IMR-90 (cell line): ENCODE measurements around the gene SLC9C2. TPM values are rescaled to one million over a fixed set of nuclear protein-coding genes. Genes with fewer than 3 reads are reported as not detected.

Experiments used
- ATAC-seq: fragments of 200-7000 bp; cut with Tn5 transposase; 2 replicates; pipeline ENCODE4 v1.9.1; 2020; ENCODE audit warnings: low read depth, mild to moderate bottlenecking, moderate library complexity
- BruUV-seq: library from RNA; stranded (reverse); fragments of 400-500 nt; replicated peaks from 2 replicates; lab custom pipeline; 2021; lab: Mats Ljungman, UMichigan
- CTCF ChIA-PET: fragments of 300-600 bp; formaldehyde crosslinking; extraction: SDS; loops from one replicate; lab custom pipeline; 2021; ENCODE audit warnings: antibody characterized with exemption; lab: Yijun Ruan, JAX
- POLR2A ChIA-PET: fragments of 300-600 bp; sonication (Branson Sonifier 250); formaldehyde crosslinking; loops from one replicate; lab custom pipeline; 2022; ENCODE audit warnings: antibody characterized with exemption; ENCODE audit not compliant: unreplicated experiment; lab: Charles Lee
- DNase-seq: peaks from one replicate; pipeline ENCODE4 v3.0.0; 2013
- H2AFZ ChIP-seq: replicated peaks from 2 replicates; pipeline ENCODE3; 2013; ENCODE audit warnings: low read length, mild to moderate bottlenecking; ENCODE audit not compliant: poor library complexity
- H2AK5ac ChIP-seq: 2 replicates; pipeline ENCODE4 v1.6.1; 2013; ENCODE audit warnings: low read depth, low read length, inconsistent platforms
- H2AK9ac ChIP-seq: replicated peaks from 2 replicates; pipeline ENCODE3; 2013; ENCODE audit warnings: mild to moderate bottlenecking, low read depth, low read length, moderate library complexity; ENCODE audit not compliant: poor library complexity
- H2BK120ac ChIP-seq: 2 replicates; pipeline ENCODE4 v1.6.1; 2013; ENCODE audit warnings: low read depth, low read length, inconsistent platforms
- H2BK15ac ChIP-seq: 3 replicates; pipeline ENCODE4 v1.6.1; 2013; ENCODE audit warnings: low read depth, low read length, inconsistent platforms
- H2BK20ac ChIP-seq: 2 replicates; pipeline ENCODE4 v1.6.1; 2013; ENCODE audit warnings: low read depth, mild to moderate bottlenecking, inconsistent platforms, low read length, moderate library complexity
- H2BK5ac ChIP-seq: 2 replicates; pipeline ENCODE4 v1.6.1; 2013; ENCODE audit warnings: mild to moderate bottlenecking, low read depth, low read length, inconsistent platforms; ENCODE audit not compliant: poor library complexity, severe bottlenecking
- H3K14ac ChIP-seq: replicated peaks from 2 replicates; pipeline ENCODE4 v1.6.1; 2013; ENCODE audit warnings: low read depth, low read length, inconsistent platforms
- H3K18ac ChIP-seq: 2 replicates; pipeline ENCODE4 v1.6.1; 2013; ENCODE audit warnings: low read depth, low read length, control low read depth
- H3K23ac ChIP-seq: 2 replicates; pipeline ENCODE4 v1.6.1; 2013; ENCODE audit warnings: low read depth, low read length, inconsistent platforms
- H3K27ac ChIP-seq: 2 replicates; pipeline ENCODE4 v1.5.1; 2013; ENCODE audit warnings: mild to moderate bottlenecking, control low read depth, low read length; ENCODE audit not compliant: insufficient read depth
- H3K27me3 ChIP-seq: 2 replicates; pipeline ENCODE4 v1.6.1; 2013; ENCODE audit warnings: low read length; ENCODE audit not compliant: control insufficient read depth, insufficient read depth
- H3K36me3 ChIP-seq: 2 replicates; pipeline ENCODE4 v1.6.1; 2013; ENCODE audit warnings: low read length, mixed read lengths; ENCODE audit not compliant: control insufficient read depth, insufficient read depth
- H3K4ac ChIP-seq: 2 replicates; pipeline ENCODE4 v1.6.1; 2013; ENCODE audit warnings: low read depth, low read length, inconsistent platforms
- H3K4me1 ChIP-seq: 2 replicates; pipeline ENCODE4 v1.6.1; 2013; ENCODE audit warnings: low read length, mixed read lengths; ENCODE audit not compliant: control insufficient read depth, insufficient read depth
- H3K4me2 ChIP-seq: 2 replicates; pipeline ENCODE4 v1.6.1; 2013; ENCODE audit warnings: low read depth, mild to moderate bottlenecking, control low read depth, low read length, moderate library complexity
- H3K4me3 ChIP-seq: 2 replicates; pipeline ENCODE4 v1.5.1; 2013; ENCODE audit warnings: low read depth, mild to moderate bottlenecking, control low read depth, low read length, moderate library complexity; ENCODE audit not compliant: insufficient read depth
- H3K56ac ChIP-seq: 2 replicates; pipeline ENCODE4 v1.6.1; 2013; ENCODE audit warnings: low read length, inconsistent platforms; ENCODE audit not compliant: insufficient read depth; ENCODE audit errors: extremely low read depth
- H3K79me1 ChIP-seq, 2 experiments: 2 replicates each; pipeline ENCODE4 v1.6.1; 2013; ENCODE audit warnings: low read length in 2 of 2, inconsistent platforms in 1 of 2, low read depth in 1 of 2
- H3K9ac ChIP-seq: 2 replicates; pipeline ENCODE4 v1.6.1; 2013; ENCODE audit warnings: low read depth, low read length, control low read depth
- H3K9me1 ChIP-seq: 2 replicates; pipeline ENCODE4 v1.6.1; 2013; ENCODE audit warnings: low read length, inconsistent platforms; ENCODE audit not compliant: insufficient read depth
- H3K9me3 ChIP-seq: 2 replicates; pipeline ENCODE4 v1.6.1; 2013; ENCODE audit warnings: low read length; ENCODE audit not compliant: control insufficient read depth, insufficient read depth
- H4K20me1 ChIP-seq: 2 replicates; pipeline ENCODE4 v1.6.1; 2013; ENCODE audit warnings: low read length, inconsistent platforms; ENCODE audit not compliant: insufficient read depth
- H4K5ac ChIP-seq: 2 replicates; pipeline ENCODE4 v1.6.1; 2013; ENCODE audit warnings: mild to moderate bottlenecking, low read depth, low read length, control low read depth
- H4K8ac ChIP-seq, 2 experiments: 2 replicates each; pipeline ENCODE4 v1.6.1; 2013; ENCODE audit warnings: low read depth in 2 of 2, low read length in 2 of 2, control low read depth in 1 of 2, inconsistent platforms in 1 of 2
- H4K91ac ChIP-seq: 2 replicates; pipeline ENCODE4 v1.6.1; 2013; ENCODE audit warnings: low read depth, low read length, inconsistent platforms; ENCODE audit not compliant: insufficient read depth
- BHLHE40 ChIP-seq: fragments of 150-350 bp; IDR thresholded peaks from 2 replicates; pipeline ENCODE4 v1.6.1; 2016; ENCODE audit warnings: mild to moderate bottlenecking, low read depth, low read length
- CEBPB ChIP-seq: IDR thresholded peaks from 2 replicates; pipeline ENCODE4 v1.6.1; 2012; ENCODE audit warnings: low read depth, low read length, improper control_type of control experiment
- CTCF ChIP-seq: conservative IDR thresholded peaks from 2 replicates; pipeline ENCODE4 v1.5.1; 2012; ENCODE audit warnings: mild to moderate bottlenecking, low read depth, low read length, improper control_type of control experiment
- FOS ChIP-seq: fragments of 150-350 bp; IDR thresholded peaks from 2 replicates; pipeline ENCODE4 v1.6.1; 2016; ENCODE audit warnings: low read depth, low read length
- MAFK ChIP-seq: IDR thresholded peaks from 2 replicates; pipeline ENCODE4 v1.6.1; 2012; ENCODE audit warnings: low read depth, low read length, improper control_type of control experiment
- MXI1 ChIP-seq: IDR thresholded peaks from 2 replicates; pipeline ENCODE4 v1.6.1; 2012; ENCODE audit warnings: low read depth, mild to moderate bottlenecking, low read length, moderate library complexity, borderline replicate concordance
- POLR2A ChIP-seq: IDR thresholded peaks from 2 replicates; pipeline ENCODE4 v1.6.1; 2012; ENCODE audit warnings: mild to moderate bottlenecking, low read depth, low read length
- RAD21 ChIP-seq: IDR thresholded peaks from 2 replicates; pipeline ENCODE4 v1.6.1; 2012; ENCODE audit warnings: low read length, improper control_type of control experiment
- RFX5 ChIP-seq: IDR thresholded peaks from 2 replicates; pipeline ENCODE4 v1.8.0; 2012; ENCODE audit warnings: low read depth, mild to moderate bottlenecking, low read length, moderate library complexity
- WGBS, 2 experiments: methylation state at CpG; one replicate each; pipeline versions ENCODE4 v1.1.5 to v1.1.7; 2013; ENCODE audit warnings: missing lambda C conversion rate in 2 of 2; ENCODE audit not compliant: insufficient read length in 1 of 2; ENCODE audit errors: extremely low coverage in 2 of 2; 5-methylcytosine and 5-hydroxymethylcytosine counted together
- dilution Hi-C: fragments of 300-500 bp; cut with HindIII; formaldehyde crosslinking; loops from one replicate; pipeline ENCODE4 v1.14.3; 2018; ENCODE audit warnings: low sequenced_read_pairs; ENCODE audit not compliant: unreplicated experiment
- in situ Hi-C: fragments of 300-500 bp; cut with MboI; formaldehyde crosslinking; loops from 3 replicates; pipeline ENCODE4 v1.14.3; 2019; ENCODE audit warnings: low sequenced_read_pairs, inconsistent platforms, mixed read lengths
- intact Hi-C: fragments of 100-400 bp; cut with micrococcal nuclease; formaldehyde crosslinking; loops from 2 replicates; pipeline ENCODE4 v1.10.0; 2022
- polyA plus RNA-seq, 3 experiments: library from polyadenylated mRNA; depleted of rRNA; stranded (reverse); fragments of >200 nt; gene quantifications; 2 replicates each; pipeline ENCODE4 v1.2.3, GENCODE V29; 2012; ENCODE audit warnings: low replicate concordance in 1 of 3
- total RNA-seq: library from RNA; depleted of rRNA; stranded (reverse); fragments of >200 nt; gene quantifications from 2 replicates; pipeline ENCODE4 v1.2.3, GENCODE V29; 2012
- TF ChIP-seq, protein P1 (sequence below): fragments of 150-350 bp; IDR thresholded peaks from 2 replicates; pipeline ENCODE4 v1.6.1; 2016; ENCODE audit warnings: low read depth, mild to moderate bottlenecking, low read length, moderate library complexity, borderline replicate concordance

The SLC9C2 gene
- total and polyA plus RNA-seq, 2 of the 4 experiments (the other 2 are of a cell fraction): not detected

DNA sequence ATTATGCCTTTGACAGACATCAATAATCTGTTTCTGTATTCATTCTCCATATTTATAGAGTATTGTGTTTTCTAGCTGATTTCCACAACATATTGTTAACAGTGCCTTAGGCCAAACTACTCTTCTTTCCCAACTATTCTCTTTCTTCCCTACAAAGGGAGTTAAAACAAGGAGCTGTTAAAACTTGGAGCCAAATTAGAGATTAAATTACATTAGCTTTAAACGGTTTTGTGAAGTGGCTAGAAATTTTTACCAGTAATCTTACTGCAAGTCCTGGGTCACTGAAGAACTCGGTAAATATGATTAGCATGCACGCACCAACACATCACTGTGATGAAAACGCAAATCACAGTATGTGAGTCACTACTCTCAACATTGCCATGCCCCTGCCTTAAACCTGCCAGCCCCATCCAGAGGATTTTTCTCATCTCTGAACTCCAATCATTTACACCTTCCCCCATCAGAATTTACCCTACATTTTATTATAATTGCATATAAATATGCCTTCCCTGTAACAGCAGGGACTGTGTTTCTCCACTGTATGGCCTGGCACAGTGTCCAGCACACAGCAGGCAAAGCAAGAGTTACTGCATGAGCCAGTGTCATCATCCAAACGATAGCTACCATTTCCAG is 127.2 kb downstream of the SLC9C2 start:
- intact Hi-C loops (loop anchor here (2.0 to 5.0 kb wide), 3 partner anchors 349 to 729 kb away; partner anchors contain the start of genes CENPL and DARS2), in situ Hi-C loops (no loop called here), dilution Hi-C loops (no loop called here)
- Histone ChIP-seq H3K27me3 (no peaks in the 10 kb centered on the region), H4K8ac (peak overlapping the region in 1 of 2 experiments; percentile 70; a peak in 2 of 4 replicates), H3K79me1 (peaks cover 14 to 70% of the 10 kb centered on the region in 2 experiments), H3K4me1 (peaks cover 16% of the 10 kb centered on the region), H3K4me2 (peak overlapping the region; percentile 78), H3K56ac (peak overlapping the region; percentile 54; the same call in 1 of the 2 replicates), H3K36me3 (peaks cover 2% of the 10 kb centered on the region; the same call in 1 of the 2 replicates), H2AK9ac (peak overlapping the region; percentile 59), H3K9me1 (peaks cover 7% of the 10 kb centered on the region; the same call in 1 of the 2 replicates), H2AK5ac (peak overlapping the region; percentile 46; the same call in 1 of the 2 replicates), H3K9me3 (peaks cover 3% of the 10 kb centered on the region; the same call in 1 of the 2 replicates), H3K18ac (peak overlapping the region; percentile 2; the same call in 1 of the 2 replicates), H3K4me3 (peak overlapping the region; percentile 79), H3K14ac (peak overlapping the region; percentile 34; the same call in 1 of the 2 replicates), H3K9ac (peak overlapping the region; percentile 25; the same call in 1 of the 2 replicates), H2BK20ac (peak overlapping the region; percentile 9; the same call in 1 of the 2 replicates), H2BK15ac (peak overlapping the region; percentile 34; the same call in 1 of the 3 replicates), H4K91ac (no peak overlapping the region), H4K5ac (peak overlapping the region; percentile 17; the same call in 1 of the 2 replicates), H3K27ac (peak overlapping the region; percentile 25; the same call in 1 of the 2 replicates), H3K23ac (peak overlapping the region; percentile 93), H3K4ac (peak overlapping the region; percentile 62), H2BK120ac (peak overlapping the region; percentile 26; the same call in 1 of the 2 replicates), H2BK5ac (peak overlapping the region; percentile 82), H2AFZ (peak overlapping the region; percentile 25), H4K20me1 (peaks cover 23% of the 10 kb centered on the region; the same call in 1 of the 2 replicates)
- ATAC-seq: no peak
- ChIA-PET CTCF (interaction anchor here (1.0 kb wide), 1 partner anchor 46 kb away, joined by 4 read pairs; no protein-coding TSS in a partner anchor), POLR2A (interaction anchor here (0.6 kb wide), 1 partner anchor 21 kb away, joined by 3 read pairs; no protein-coding TSS in a partner anchor)
- TF ChIP-seq MXI1: peak; percentile 38; the same call in 1 of the 2 replicates
- peak; percentile 18; the same call in 1 of the 2 replicates for TF ChIP-seq MAFK
- TF ChIP-seq, protein P1, sequence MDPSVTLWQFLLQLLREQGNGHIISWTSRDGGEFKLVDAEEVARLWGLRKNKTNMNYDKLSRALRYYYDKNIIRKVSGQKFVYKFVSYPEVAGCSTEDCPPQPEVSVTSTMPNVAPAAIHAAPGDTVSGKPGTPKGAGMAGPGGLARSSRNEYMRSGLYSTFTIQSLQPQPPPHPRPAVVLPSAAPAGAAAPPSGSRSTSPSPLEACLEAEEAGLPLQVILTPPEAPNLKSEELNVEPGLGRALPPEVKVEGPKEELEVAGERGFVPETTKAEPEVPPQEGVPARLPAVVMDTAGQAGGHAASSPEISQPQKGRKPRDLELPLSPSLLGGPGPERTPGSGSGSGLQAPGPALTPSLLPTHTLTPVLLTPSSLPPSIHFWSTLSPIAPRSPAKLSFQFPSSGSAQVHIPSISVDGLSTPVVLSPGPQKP: no peak
- TF ChIP-seq CEBPB: peak; percentile 16; the same call in 1 of the 2 replicates
- no peak for TF ChIP-seq RFX5
- TF ChIP-seq RAD21: no peak
- no peak for TF ChIP-seq POLR2A
- TF ChIP-seq FOS: 0 out of 2 replicates have a peak, but pooled peaks have one; percentile 23
- peak; percentile 20; the same call in 1 of the 2 replicates for TF ChIP-seq BHLHE40
- no peak for TF ChIP-seq CTCF
- peak; percentile 77 for DNase-seq
- no TSS peak for BruUV-seq
- WGBS, 2 experiments: no CpG with 5 or more reads among the region's 5 CpGs
